H1 (cell line): ENCODE results near the gene ANKRD17. TPM values are rescaled to one million over a fixed set of nuclear protein-coding genes. Genes with fewer than 3 reads are reported as not detected.

ENCODE experiments used
- CTCF ChIA-PET: fragments of 300-600 bp; sonication (Branson Sonifier 250); formaldehyde crosslinking; loops from one replicate; lab custom pipeline; 2021; ENCODE audit not compliant: partially characterized antibody; lab: Charles Lee
- POLR2A ChIA-PET: fragments of 300-600 bp; sonication (Branson Sonifier 250); formaldehyde crosslinking; loops from one replicate; lab custom pipeline; 2021; ENCODE audit warnings: inconsistent platforms; ENCODE audit not compliant: partially characterized antibody; lab: Charles Lee
- DNase-seq, 2 experiments: peaks; one replicate each; pipeline versions ENCODE4 v3.0.0 to v3.0.0-alpha.2; 2010 to 2022; ENCODE audit warnings: low spot score in 2 of 2, low read depth in 1 of 2, mixed read lengths in 1 of 2
- FAIRE-seq: peaks from 2 replicates; lab custom pipeline; 2011; peaks lifted over from hg19 to GRCh38; lab: Jason Lieb, UNC
- H2AFZ ChIP-seq: 2 replicates; pipeline ENCODE4 v1.8.1; 2012; ENCODE audit warnings: low read length, inconsistent platforms
- H2AK5ac ChIP-seq: 2 replicates; pipeline ENCODE4 v1.6.1; 2013; ENCODE audit warnings: low read depth, low read length
- H2BK120ac ChIP-seq: replicated peaks from 2 replicates; pipeline ENCODE3; 2013; ENCODE audit warnings: low read depth, low read length, inconsistent platforms
- H2BK12ac ChIP-seq: 2 replicates; pipeline ENCODE4 v1.6.1; 2013; ENCODE audit warnings: low read depth, low read length
- H2BK15ac ChIP-seq: 2 replicates; pipeline ENCODE4 v1.6.1; 2013; ENCODE audit warnings: low read length
- H2BK20ac ChIP-seq: 2 replicates; pipeline ENCODE4 v1.6.1; 2013; ENCODE audit warnings: low read length
- H2BK5ac ChIP-seq: 2 replicates; pipeline ENCODE4 v1.6.1; 2013; ENCODE audit warnings: low read depth, low read length
- H3K14ac ChIP-seq: 2 replicates; pipeline ENCODE4 v1.6.1; 2013; ENCODE audit warnings: inconsistent platforms; ENCODE audit not compliant: insufficient read length
- H3K18ac ChIP-seq: 2 replicates; pipeline ENCODE4 v1.6.1; 2013; ENCODE audit warnings: low read length; ENCODE audit errors: extremely low read depth
- H3K23ac ChIP-seq: 2 replicates; pipeline ENCODE4 v1.6.1; 2013; ENCODE audit warnings: inconsistent platforms; ENCODE audit not compliant: insufficient read length
- H3K23me2 ChIP-seq: 2 replicates; pipeline ENCODE4 v1.6.1; 2013; ENCODE audit warnings: low read depth, low read length
- H3K27ac ChIP-seq: 2 replicates; pipeline ENCODE4 v1.6.1; 2011; ENCODE audit warnings: low read depth, low read length, inconsistent platforms
- H3K27me3 ChIP-seq, 4 experiments: replicated peaks in 1 of 4; 1 replicate in 1 of 4; 2 replicates in 3 of 4; pipeline versions ENCODE4 v1.6.1 to v1.8.1; 2011 to 2013; ENCODE audit warnings: low read length in 3 of 4, mild to moderate bottlenecking in 3 of 4, inconsistent platforms in 2 of 4, mixed read lengths in 2 of 4, moderate library complexity in 1 of 4; ENCODE audit not compliant: control insufficient read depth in 3 of 4, insufficient read depth in 3 of 4; ENCODE audit errors: extremely low read depth in 1 of 4
- H3K36me3 ChIP-seq, 4 experiments: 2 replicates each; pipeline versions ENCODE4 v1.6.1 to v1.8.1; 2011 to 2013; ENCODE audit warnings: mild to moderate bottlenecking in 4 of 4, low read length in 3 of 4, moderate library complexity in 2 of 4, control low read depth in 1 of 4, inconsistent platforms in 1 of 4; ENCODE audit not compliant: insufficient read depth in 4 of 4, control insufficient read depth in 2 of 4
- H3K4ac ChIP-seq: replicated peaks from 2 replicates; pipeline ENCODE3; 2013; ENCODE audit warnings: low read length, low read depth, mixed read lengths, inconsistent platforms; ENCODE audit not compliant: insufficient read length
- H3K4me1 ChIP-seq, 4 experiments: replicated peaks in 1 of 4; 1 replicate in 1 of 4; 2 replicates in 3 of 4; pipeline versions ENCODE4 v1.6.1 to v1.8.1; 2011 to 2013; ENCODE audit warnings: low read length in 3 of 4, inconsistent platforms in 2 of 4, mixed read lengths in 1 of 4; ENCODE audit not compliant: insufficient read depth in 4 of 4, control insufficient read depth in 3 of 4
- H3K4me2 ChIP-seq, 2 experiments: 2 replicates each; pipeline versions ENCODE4 v1.6.1 to v1.8.1; 2011 to 2013; ENCODE audit warnings: low read depth in 2 of 2, low read length in 2 of 2, control low read depth in 1 of 2, inconsistent platforms in 1 of 2, mild to moderate bottlenecking in 1 of 2; ENCODE audit not compliant: insufficient read depth in 1 of 2
- H3K4me3 ChIP-seq, 4 experiments: fragments of 200-600, 300-600 bp in 1 of 4; sonication (generic), shearing (Covaris generic), sonication (Bioruptor Twin) in 1 of 4; 2 replicates each; pipeline versions ENCODE4 v1.5.1 to v1.8.1; 2011 to 2016; ENCODE audit warnings: low read length in 4 of 4, low read depth in 3 of 4, control low read depth in 2 of 4, inconsistent platforms in 2 of 4, mild to moderate bottlenecking in 2 of 4, mixed read lengths in 1 of 4, moderate library complexity in 1 of 4; ENCODE audit not compliant: insufficient read depth in 2 of 4; ENCODE audit errors: extremely low read depth in 1 of 4
- H3K56ac ChIP-seq: replicated peaks from 2 replicates; pipeline ENCODE3; 2013; ENCODE audit warnings: low read depth, mild to moderate bottlenecking, mixed read lengths, low read length, inconsistent platforms; ENCODE audit not compliant: insufficient read length
- H3K79me1 ChIP-seq: 2 replicates; pipeline ENCODE4 v1.6.1; 2013; ENCODE audit warnings: low read depth, low read length, control low read depth
- H3K79me2 ChIP-seq, 2 experiments: 2 replicates each; pipeline versions ENCODE4 v1.6.1 to v1.8.1; 2012 to 2013; ENCODE audit warnings: low read length in 2 of 2, mild to moderate bottlenecking in 2 of 2, inconsistent platforms in 1 of 2; ENCODE audit not compliant: insufficient read depth in 2 of 2, control insufficient read depth in 1 of 2
- H3K9ac ChIP-seq, 4 experiments: replicated peaks in 1 of 4; 1 replicate in 1 of 4; 2 replicates in 3 of 4; pipeline versions ENCODE4 v1.6.1 to v1.8.1; 2011 to 2013; ENCODE audit warnings: low read depth in 3 of 4, low read length in 3 of 4, control low read depth in 2 of 4, mild to moderate bottlenecking in 2 of 4, moderate library complexity in 2 of 4, inconsistent platforms in 1 of 4; ENCODE audit errors: extremely low read depth in 1 of 4
- H3K9me3 ChIP-seq, 2 experiments: 2 replicates each; pipeline versions ENCODE4 v1.6.1 to v1.8.1; 2012 to 2013; ENCODE audit warnings: mild to moderate bottlenecking in 2 of 2, moderate library complexity in 2 of 2, control low read depth in 1 of 2, inconsistent platforms in 1 of 2, low read depth in 1 of 2, low read length in 1 of 2, mixed read lengths in 1 of 2; ENCODE audit not compliant: insufficient read depth in 2 of 2
- H4K20me1 ChIP-seq, 2 experiments: replicated peaks in 1 of 2; 2 replicates each; pipeline versions ENCODE3 to v1.8.1; 2011 to 2013; ENCODE audit warnings: inconsistent platforms in 2 of 2, low read length in 2 of 2, mild to moderate bottlenecking in 1 of 2; ENCODE audit not compliant: insufficient read depth in 2 of 2, control insufficient read depth in 1 of 2
- H4K5ac ChIP-seq: 2 replicates; pipeline ENCODE4 v1.6.1; 2013; ENCODE audit warnings: low read length, low read depth, mixed read lengths, inconsistent platforms; ENCODE audit not compliant: insufficient read length
- H4K8ac ChIP-seq: 2 replicates; pipeline ENCODE4 v1.8.0; 2013; ENCODE audit warnings: mild to moderate bottlenecking, moderate library complexity, low read length, inconsistent platforms; ENCODE audit not compliant: insufficient read depth; ENCODE audit errors: extremely low read depth
- H4K91ac ChIP-seq: replicated peaks from 2 replicates; pipeline ENCODE3; 2013; ENCODE audit warnings: low read length, mixed read lengths, inconsistent platforms; ENCODE audit not compliant: insufficient read length
- BRCA1 ChIP-seq: IDR thresholded peaks from 2 replicates; pipeline ENCODE4 v1.6.1; 2012; ENCODE audit warnings: low read depth, low read length, improper control_type of control experiment
- EP300 ChIP-seq, 2 experiments: IDR thresholded peaks; 1 replicate in 1 of 2; 2 replicates in 1 of 2; pipeline ENCODE4 v1.6.1; 2011 to 2012; ENCODE audit warnings: low read depth in 2 of 2, low read length in 2 of 2, mild to moderate bottlenecking in 2 of 2, borderline replicate concordance in 1 of 2, inconsistent platforms in 1 of 2, moderate library complexity in 1 of 2
- HDAC2 ChIP-seq, 2 experiments: fragments of 300-600 bp in 1 of 2; sonication (generic) in 1 of 2; IDR thresholded peaks; 2 replicates each; pipeline ENCODE4 v1.6.1; 2011 to 2012; ENCODE audit warnings: low read depth in 2 of 2, low read length in 2 of 2, mild to moderate bottlenecking in 2 of 2, moderate library complexity in 2 of 2, borderline replicate concordance in 1 of 2, inconsistent platforms in 1 of 2
- SIN3A ChIP-seq, 2 experiments: IDR thresholded peaks in 1 of 2; conservative IDR thresholded peaks in 1 of 2; 2 replicates each; pipeline ENCODE4 v1.6.1; 2011 to 2012; ENCODE audit warnings: low read length in 2 of 2, improper control_type of control experiment in 1 of 2, low read depth in 1 of 2, mild to moderate bottlenecking in 1 of 2
- SIX5 ChIP-seq: IDR thresholded peaks from 2 replicates; pipeline ENCODE4 v1.6.1; 2011; ENCODE audit warnings: mild to moderate bottlenecking, low read depth, low read length
- polyA plus RNA-seq, 7 experiments: library from polyadenylated mRNA; depleted of rRNA in 3 of 7; stranded (reverse) in 5 of 7; unstranded in 2 of 7; fragments of >200 nt in 5 of 7; fragments of 200-250 nt in 2 of 7; gene quantifications; 1 replicate in 5 of 7; 2 replicates in 1 of 7; 4 replicates in 1 of 7; pipeline versions ENCODE4 v1.2.1 to v1.2.3, GENCODE V29; 2011 to 2013; ENCODE audit warnings: missing spikeins in 2 of 7, mixed read lengths in 2 of 7
- total RNA-seq: library from RNA; stranded (reverse); fragmentation: NEBNext Ultra II Directional; extraction: Animal tissue kit (Norgen Biotek cat#: 25700); gene quantifications from 2 replicates; pipeline ENCODE4 v1.2.1, GENCODE V29; 2021

The ANKRD17 gene
- total and polyA plus RNA-seq, 2 of the 8 experiments (the other 6 are each of a cell fraction or from before 2014, with no cell fraction given), result 42.4 to 93.7 TPM

- H3K4me2 ChIP-seq, result no peak overlapping the region
- H3K9ac ChIP-seq, result no peak overlapping the region
- TF ChIP-seq SIX5, result no peak
- no peak for TF ChIP-seq BRCA1
- TF ChIP-seq EP300 (IDR thresholded peaks at IDR 0.05; ENCODE audit: borderline replicate concordance in 1 of 2, low read depth in 2 of 2, low read length in 2 of 2), result no peak
- no peak for TF ChIP-seq HDAC2 (IDR thresholded peaks at IDR 0.05; ENCODE audit: borderline replicate concordance in 1 of 2, low read depth in 2 of 2, low read length in 2 of 2)
- TF ChIP-seq SIN3A (conservative IDR thresholded peaks at IDR 0.05 in 1 of 2, IDR thresholded peaks at IDR 0.05 in 1 of 2; ENCODE audit: low read depth in 1 of 2, low read length in 2 of 2), result no peak
- TF ChIP-seq, all 59 proteins: peak for 0
- H3K27ac ChIP-seq, result no peak overlapping the region
- no peak overlapping the region for H3K14ac ChIP-seq
- H3K23ac ChIP-seq, result no peak overlapping the region
- H2AK5ac ChIP-seq, result no peak overlapping the region
- no peak overlapping the region for H3K4me3 ChIP-seq
- H2BK5ac ChIP-seq, result no peak overlapping the region
- no peaks in the 10 kb centered on the region for H3K9me3 ChIP-seq
- H2BK15ac ChIP-seq, result no peak overlapping the region
- H3K4me1 ChIP-seq, result no peaks in the 10 kb centered on the region
- no peak overlapping the region for H3K18ac ChIP-seq
- H2AFZ ChIP-seq, result no peak overlapping the region
- H3K4ac ChIP-seq, result no peak overlapping the region
- peaks cover 0 to 3% (median under 1%) of the 10 kb centered on the region in 4 experiments; a peak in 2 of 8 replicates for H3K36me3 ChIP-seq
- no peaks in the 10 kb centered on the region for H3K27me3 ChIP-seq
- H4K91ac ChIP-seq, result no peak overlapping the region
- DNase-seq, result no peak
- no peak overlapping the region for H4K5ac ChIP-seq
- peaks cover 0 to 4% of the 10 kb centered on the region in 2 experiments for H4K20me1 ChIP-seq
- no peak overlapping the region for H2BK120ac ChIP-seq
- ChIA-PET POLR2A (no interaction called here), CTCF (no interaction called here)
- no peaks in the 10 kb centered on the region for H3K23me2 ChIP-seq
- no peak overlapping the region for H4K8ac ChIP-seq
- no peak overlapping the region for H3K56ac ChIP-seq
- H3K79me1 ChIP-seq, result no peaks in the 10 kb centered on the region
- H3K79me2 ChIP-seq, result peaks cover 0 to 93% of the 10 kb centered on the region in 2 experiments; a peak in 3 of 4 replicates
- no peak overlapping the region for H2BK20ac ChIP-seq
- no peak overlapping the region for H2BK12ac ChIP-seq
- no peak for FAIRE-seq
Observed at GRCh38 chr4:73208376-73208775, 50.2 kb downstream of the ANKRD17 start.
